ENCODE results near the gene ZG16B. TPM values are rescaled to one million over a fixed set of nuclear protein-coding genes. Genes with fewer than 3 reads are reported as not detected.

ZG16B gene, protein sequence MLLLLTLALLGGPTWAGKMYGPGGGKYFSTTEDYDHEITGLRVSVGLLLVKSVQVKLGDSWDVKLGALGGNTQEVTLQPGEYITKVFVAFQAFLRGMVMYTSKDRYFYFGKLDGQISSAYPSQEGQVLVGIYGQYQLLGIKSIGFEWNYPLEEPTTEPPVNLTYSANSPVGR
- polyA plus RNA-seq (2011; rRNA removed), result 0.40 and 0.48 TPM in 2 replicates
- polyA minus RNA-seq (2011; rRNA and poly(A)+ RNA removed), result not detected in 2 replicates

GRCh38 chr16:2829501-2830354, at the start of gene ZG16B:
ZG16B (plus strand) TSS chr16:2830303; CDS start chr16:2830442, 139 bp downstream.
- Histone ChIP-seq H3K4me3 (ENCODE audit: low read depth, low read length) (no peak within 1 kb of the TSS), H3K27me3 (ENCODE audit: control insufficient read depth, insufficient read depth, low read length) (peaks cover 18% of the 10 kb centered on the region), H3K9me3 (ENCODE audit: control insufficient read depth, insufficient read depth, low read length) (no peaks in the 10 kb centered on the region; the same call in 1 of the 2 replicates), H3K27ac (ENCODE audit: low read depth, low read length) (peak within 1 kb of the TSS; percentile 11)
- TF ChIP-seq, protein P1, sequence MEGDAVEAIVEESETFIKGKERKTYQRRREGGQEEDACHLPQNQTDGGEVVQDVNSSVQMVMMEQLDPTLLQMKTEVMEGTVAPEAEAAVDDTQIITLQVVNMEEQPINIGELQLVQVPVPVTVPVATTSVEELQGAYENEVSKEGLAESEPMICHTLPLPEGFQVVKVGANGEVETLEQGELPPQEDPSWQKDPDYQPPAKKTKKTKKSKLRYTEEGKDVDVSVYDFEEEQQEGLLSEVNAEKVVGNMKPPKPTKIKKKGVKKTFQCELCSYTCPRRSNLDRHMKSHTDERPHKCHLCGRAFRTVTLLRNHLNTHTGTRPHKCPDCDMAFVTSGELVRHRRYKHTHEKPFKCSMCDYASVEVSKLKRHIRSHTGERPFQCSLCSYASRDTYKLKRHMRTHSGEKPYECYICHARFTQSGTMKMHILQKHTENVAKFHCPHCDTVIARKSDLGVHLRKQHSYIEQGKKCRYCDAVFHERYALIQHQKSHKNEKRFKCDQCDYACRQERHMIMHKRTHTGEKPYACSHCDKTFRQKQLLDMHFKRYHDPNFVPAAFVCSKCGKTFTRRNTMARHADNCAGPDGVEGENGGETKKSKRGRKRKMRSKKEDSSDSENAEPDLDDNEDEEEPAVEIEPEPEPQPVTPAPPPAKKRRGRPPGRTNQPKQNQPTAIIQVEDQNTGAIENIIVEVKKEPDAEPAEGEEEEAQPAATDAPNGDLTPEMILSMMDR (IDR thresholded peaks at IDR 0.05; ENCODE audit: low read depth, low read length), result no peak
- CTCF ChIA-PET, result interaction anchor here (0.7 kb wide), 1 partner anchor 98 kb away, joined by 3 read pairs; no protein-coding TSS in a partner anchor
- POLR2A ChIA-PET, result no interaction called here
- DNase-seq (ENCODE audit: low read depth, low spot score), result no peak

- CTCF ChIA-PET, result interaction anchor here (1.0 to 1.1 kb wide), 2 partner anchors 56 to 85 kb away, joined by 4 to 6 read pairs; no protein-coding TSS in a partner anchor
- Histone ChIP-seq H3K27me3 (ENCODE audit: control insufficient read depth, insufficient read depth, low read length) (peaks cover 37% of the 10 kb centered on the region), H3K9me3 (ENCODE audit: control insufficient read depth, insufficient read depth, low read length) (no peaks in the 10 kb centered on the region; the same call in 1 of the 2 replicates), H3K4me3 (ENCODE audit: low read depth, low read length) (no peak overlapping the region), H3K27ac (ENCODE audit: low read depth, low read length) (no peak overlapping the region)
- TF ChIP-seq, protein P1 (IDR thresholded peaks at IDR 0.05; ENCODE audit: low read depth, low read length), result no peak
- no peak for DNase-seq (ENCODE audit: low read depth, low spot score)
- POLR2A ChIA-PET, result no interaction called here
Observed at GRCh38 chr16:2782583-2783351, 47.3 kb upstream of the ZG16B start.

- no peak for DNase-seq (ENCODE audit: low read depth, low spot score)
- CTCF ChIA-PET, result interaction anchor here (0.5 to 1.1 kb wide), 4 partner anchors 55 to 282 kb away, joined by 3 to 6 read pairs (median 4); no protein-coding TSS in a partner anchor
- Histone ChIP-seq H3K27me3 (ENCODE audit: control insufficient read depth, insufficient read depth, low read length) (peaks cover 40% of the 10 kb centered on the region), H3K9me3 (ENCODE audit: control insufficient read depth, insufficient read depth, low read length) (no peaks in the 10 kb centered on the region; the same call in 1 of the 2 replicates), H3K27ac (ENCODE audit: low read depth, low read length) (no peak overlapping the region), H3K4me3 (ENCODE audit: low read depth, low read length) (no peak overlapping the region)
- POLR2A ChIA-PET, result no interaction called here
- TF ChIP-seq, protein P1 (IDR thresholded peaks at IDR 0.05; ENCODE audit: low read depth, low read length), result no peak
Observed at GRCh38 chr16:2783581-2784357, 46.3 kb upstream of the ZG16B start.

- no peak overlapping the region for H3K4me3 ChIP-seq (ENCODE audit: low read depth, low read length)
- peaks cover 47% of the 10 kb centered on the region for H3K27me3 ChIP-seq (ENCODE audit: control insufficient read depth, insufficient read depth, low read length)
- POLR2A ChIA-PET, result no interaction called here
- CTCF ChIA-PET, result interaction anchor here (0.5 kb wide), 1 partner anchor 90 kb away, joined by 5 read pairs; no protein-coding TSS in a partner anchor
- TF ChIP-seq, protein P1 (IDR thresholded peaks at IDR 0.05; ENCODE audit: low read depth, low read length), result no peak
- no peak for DNase-seq (ENCODE audit: low read depth, low spot score)
- no peaks in the 10 kb centered on the region; the same call in 1 of the 2 replicates for H3K9me3 ChIP-seq (ENCODE audit: control insufficient read depth, insufficient read depth, low read length)
- H3K27ac ChIP-seq (ENCODE audit: low read depth, low read length), result no peak overlapping the region
Observed at GRCh38 chr16:2784358-2785100, 45.6 kb upstream of the ZG16B start.

Data from AG04450 (cell line).